GM12875 (cell line): ENCODE results near the gene MRTFA.

ENCODE experiments used
- H3K4me3 ChIP-seq: one replicate; pipeline ENCODE4 v1.5.1; 2011; ENCODE audit warnings: low read depth, low read length, control low read depth
- TF ChIP-seq, protein P1 (sequence below): IDR thresholded peaks from 2 replicates; pipeline ENCODE4 v1.5.1; 2011; ENCODE audit warnings: low read depth, mild to moderate bottlenecking, control low read depth, inconsistent platforms, low read length, moderate library complexity, borderline replicate concordance; ENCODE audit not compliant: insufficient read depth

Gene MRTFA

GRCh38 chr22:40430991-40431390 is 205.5 kb downstream of the MRTFA start:
- TF ChIP-seq, protein P1, sequence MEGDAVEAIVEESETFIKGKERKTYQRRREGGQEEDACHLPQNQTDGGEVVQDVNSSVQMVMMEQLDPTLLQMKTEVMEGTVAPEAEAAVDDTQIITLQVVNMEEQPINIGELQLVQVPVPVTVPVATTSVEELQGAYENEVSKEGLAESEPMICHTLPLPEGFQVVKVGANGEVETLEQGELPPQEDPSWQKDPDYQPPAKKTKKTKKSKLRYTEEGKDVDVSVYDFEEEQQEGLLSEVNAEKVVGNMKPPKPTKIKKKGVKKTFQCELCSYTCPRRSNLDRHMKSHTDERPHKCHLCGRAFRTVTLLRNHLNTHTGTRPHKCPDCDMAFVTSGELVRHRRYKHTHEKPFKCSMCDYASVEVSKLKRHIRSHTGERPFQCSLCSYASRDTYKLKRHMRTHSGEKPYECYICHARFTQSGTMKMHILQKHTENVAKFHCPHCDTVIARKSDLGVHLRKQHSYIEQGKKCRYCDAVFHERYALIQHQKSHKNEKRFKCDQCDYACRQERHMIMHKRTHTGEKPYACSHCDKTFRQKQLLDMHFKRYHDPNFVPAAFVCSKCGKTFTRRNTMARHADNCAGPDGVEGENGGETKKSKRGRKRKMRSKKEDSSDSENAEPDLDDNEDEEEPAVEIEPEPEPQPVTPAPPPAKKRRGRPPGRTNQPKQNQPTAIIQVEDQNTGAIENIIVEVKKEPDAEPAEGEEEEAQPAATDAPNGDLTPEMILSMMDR: no peak
- no peak overlapping the region for H3K4me3 ChIP-seq

GRCh38 chr22:40429481-40429880 is 207.0 kb downstream of the MRTFA start:
- TF ChIP-seq, protein P1: no peak
- no peak overlapping the region for H3K4me3 ChIP-seq

- TF ChIP-seq, protein P1: no peak
- H3K4me3 ChIP-seq: no peak overlapping the region
Observed at GRCh38 chr22:40428796-40429195, 207.7 kb downstream of the MRTFA start.

DNA sequence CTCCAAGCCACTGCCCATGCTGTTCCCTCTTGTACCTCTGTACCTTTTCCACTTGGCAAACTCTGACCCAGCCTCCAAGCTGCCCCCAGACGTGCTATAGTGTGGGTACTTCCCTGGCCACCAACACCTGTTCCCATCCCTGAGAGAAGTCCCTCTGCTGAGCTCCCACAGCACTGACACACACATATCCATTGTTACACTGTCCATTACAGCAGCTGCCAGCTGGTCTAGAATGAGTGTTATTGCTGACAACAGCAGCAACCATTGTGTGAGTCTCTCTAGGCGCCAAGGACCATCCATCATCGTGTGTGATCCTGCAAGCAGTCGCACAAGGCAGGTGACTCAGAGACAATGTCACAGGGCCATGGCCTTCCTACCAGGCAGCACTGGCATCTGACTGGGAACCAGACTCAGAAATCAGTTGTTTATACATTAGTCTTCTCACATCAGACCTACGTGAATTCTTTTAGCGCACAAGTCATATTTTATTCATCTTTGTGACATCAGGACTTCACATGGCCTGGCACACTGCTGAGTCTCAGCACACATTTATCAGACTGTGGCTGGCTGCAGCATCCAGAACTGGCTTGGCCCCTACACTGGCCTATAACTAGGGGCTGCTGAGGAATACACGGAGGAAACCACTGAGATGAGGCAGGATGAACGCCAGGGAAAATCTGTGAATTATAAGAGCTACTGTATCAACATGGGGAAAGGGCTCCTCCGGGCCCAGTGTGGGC is 209.8 kb downstream of the MRTFA start:
- H3K4me3 ChIP-seq: no peak overlapping the region
- TF ChIP-seq, protein P1: no peak

GRCh38 chr22:40425082-40425481 is 211.4 kb downstream of the MRTFA start:
- TF ChIP-seq, protein P1: no peak
- H3K4me3 ChIP-seq: no peak overlapping the region

DNA sequence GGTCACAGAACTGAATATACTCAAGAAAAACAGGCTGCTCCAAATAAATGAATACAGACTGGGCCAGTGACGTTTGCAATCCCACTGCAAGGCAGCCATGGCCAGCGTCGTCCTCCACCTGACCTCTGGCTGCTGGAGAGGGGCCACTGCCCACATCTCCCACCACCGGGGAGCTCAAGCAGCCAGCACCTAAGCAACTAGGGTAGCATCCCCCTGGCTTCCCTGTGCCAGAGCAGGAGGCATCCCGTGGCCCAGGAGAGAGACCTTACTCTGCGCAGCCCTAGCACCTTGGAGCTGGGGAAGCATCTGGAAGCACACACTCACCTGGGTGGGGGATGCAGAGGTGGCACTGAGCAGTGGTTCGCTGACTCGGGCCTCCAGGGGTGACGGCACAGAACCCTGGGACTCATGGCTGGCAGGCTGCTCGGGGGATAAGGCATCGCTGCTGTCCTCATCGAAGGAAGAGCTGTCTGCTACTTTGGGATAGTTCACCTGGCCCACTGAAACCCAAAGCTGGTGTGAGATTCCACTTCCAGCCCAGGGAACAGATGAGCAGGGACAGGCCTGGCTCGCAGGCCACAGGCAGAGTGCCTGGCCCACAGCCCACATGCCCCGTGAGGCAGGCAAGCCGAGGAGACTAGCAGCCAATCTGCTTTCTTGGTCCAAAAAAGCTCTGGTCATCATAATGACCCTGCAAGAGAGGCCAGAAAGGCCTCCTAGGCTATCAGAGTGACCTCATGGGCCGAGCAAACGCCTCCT is 212.5 kb downstream of the MRTFA start:
- TF ChIP-seq, protein P1: no peak
- H3K4me3 ChIP-seq: no peak overlapping the region

DNA sequence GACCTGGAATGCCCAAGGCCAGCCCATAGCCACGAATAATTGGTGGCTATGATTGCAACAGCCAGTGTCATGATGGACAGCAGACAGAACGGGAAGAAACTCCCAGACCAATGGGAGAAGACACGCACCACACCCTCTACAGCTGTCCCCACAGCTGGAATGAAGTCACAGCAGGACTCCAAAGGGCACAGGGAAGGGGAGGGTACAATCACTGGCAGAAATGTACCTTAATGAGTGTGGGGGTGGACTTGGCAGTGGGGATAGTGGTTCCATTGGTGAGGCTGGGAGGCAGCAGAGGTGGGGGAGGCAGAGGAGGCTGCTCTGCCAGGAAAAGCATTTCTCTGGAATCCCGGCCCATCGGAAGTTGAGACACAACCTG is 213.2 kb downstream of the MRTFA start:
- TF ChIP-seq, protein P1: no peak
- no peak overlapping the region for H3K4me3 ChIP-seq
